H9 (cell line): Measurements from ENCODE around the gene NAALADL1. TPM values are rescaled to one million over a fixed set of nuclear protein-coding genes. Genes with fewer than 3 reads are reported as not detected.

Experiments used
- DNase-seq: peaks from one replicate; pipeline ENCODE4 v3.0.0-alpha.2; 2017
- H2AFZ ChIP-seq: one replicate; pipeline ENCODE4 v1.6.1; 2013; ENCODE audit warnings: mild to moderate bottlenecking, low read length, control low read depth, moderate library complexity
- H2AK5ac ChIP-seq: 2 replicates; pipeline ENCODE4 v1.6.1; 2013; ENCODE audit warnings: low read length, control low read depth, mixed read lengths; ENCODE audit not compliant: insufficient read length
- H2BK120ac ChIP-seq: one replicate; pipeline ENCODE4 v1.6.1; 2013; ENCODE audit warnings: low read depth, mild to moderate bottlenecking, low read length, control low read depth, inconsistent platforms; ENCODE audit not compliant: poor library complexity, severe bottlenecking
- H2BK12ac ChIP-seq: 2 replicates; pipeline ENCODE4 v1.6.1; 2013; ENCODE audit warnings: low read length, control low read depth, mixed read lengths, low read depth; ENCODE audit not compliant: insufficient read length
- H2BK15ac ChIP-seq: 2 replicates; pipeline ENCODE4 v1.6.1; 2013; ENCODE audit warnings: low read depth, low read length, control low read depth
- H2BK20ac ChIP-seq: one replicate; pipeline ENCODE4 v1.6.1; 2013; ENCODE audit warnings: low read depth, mild to moderate bottlenecking, low read length, control low read depth, inconsistent platforms; ENCODE audit not compliant: poor library complexity, severe bottlenecking
- H2BK5ac ChIP-seq: 2 replicates; pipeline ENCODE4 v1.6.1; 2013; ENCODE audit warnings: low read length, control low read depth, mixed read lengths; ENCODE audit not compliant: insufficient read length
- H3K14ac ChIP-seq: 2 replicates; pipeline ENCODE4 v1.6.1; 2013; ENCODE audit warnings: low read length, control low read depth; ENCODE audit not compliant: insufficient read depth
- H3K18ac ChIP-seq: 2 replicates; pipeline ENCODE4 v1.6.1; 2013; ENCODE audit warnings: low read depth, mild to moderate bottlenecking, mixed read lengths, low read length, control low read depth; ENCODE audit not compliant: insufficient read length
- H3K23ac ChIP-seq: 2 replicates; pipeline ENCODE4 v1.6.1; 2013; ENCODE audit warnings: low read length, control low read depth, mixed read lengths, low read depth; ENCODE audit not compliant: insufficient read length
- H3K23me2 ChIP-seq: 2 replicates; pipeline ENCODE4 v1.6.1; 2013; ENCODE audit warnings: low read depth, mild to moderate bottlenecking, mixed read lengths, low read length, control low read depth; ENCODE audit not compliant: insufficient read length, poor library complexity, severe bottlenecking
- H3K27ac ChIP-seq: 2 replicates; pipeline ENCODE4 v1.5.1; 2013; ENCODE audit warnings: low read length, control low read depth, mixed read lengths, low read depth; ENCODE audit not compliant: insufficient read length
- H3K27me3 ChIP-seq: 2 replicates; pipeline ENCODE4 v1.6.1; 2013; ENCODE audit warnings: low read length, control low read depth, inconsistent platforms; ENCODE audit not compliant: insufficient read depth
- H3K4ac ChIP-seq: 2 replicates; pipeline ENCODE4 v1.6.1; 2013; ENCODE audit warnings: low read depth, mild to moderate bottlenecking, control low read depth, inconsistent platforms, low read length, moderate library complexity
- H3K4me1 ChIP-seq: 2 replicates; pipeline ENCODE4 v1.6.1; 2013; ENCODE audit warnings: low read length, control low read depth, inconsistent platforms; ENCODE audit not compliant: insufficient read depth
- H3K4me2 ChIP-seq: 2 replicates; pipeline ENCODE4 v1.6.1; 2013; ENCODE audit warnings: low read length, control low read depth, mixed read lengths; ENCODE audit not compliant: insufficient read length, insufficient read depth
- H3K56ac ChIP-seq: 2 replicates; pipeline ENCODE4 v1.6.1; 2013; ENCODE audit warnings: low read depth, mild to moderate bottlenecking, mixed read lengths, low read length, control low read depth; ENCODE audit not compliant: insufficient read length
- H3K79me1 ChIP-seq: 2 replicates; pipeline ENCODE4 v1.6.1; 2013; ENCODE audit warnings: low read depth, mild to moderate bottlenecking, moderate library complexity, low read length, control low read depth, inconsistent platforms; ENCODE audit not compliant: insufficient read depth, poor library complexity, severe bottlenecking
- H3K79me2 ChIP-seq: 2 replicates; pipeline ENCODE4 v1.6.1; 2013; ENCODE audit warnings: low read length, control low read depth, inconsistent platforms; ENCODE audit not compliant: insufficient read depth
- H3K9ac ChIP-seq: 2 replicates; pipeline ENCODE4 v1.6.1; 2013; ENCODE audit warnings: low read length, control low read depth, mixed read lengths; ENCODE audit not compliant: insufficient read length; ENCODE audit errors: extremely low read depth
- H3K9me3 ChIP-seq: one replicate; pipeline ENCODE4 v1.6.1; 2013; ENCODE audit warnings: low read depth, low read length, inconsistent platforms; ENCODE audit not compliant: control insufficient read depth
- H3T11ph ChIP-seq: one replicate; pipeline ENCODE4 v1.6.1; 2013; ENCODE audit warnings: mild to moderate bottlenecking, low read length, control low read depth, inconsistent platforms
- H4K20me1 ChIP-seq: one replicate; pipeline ENCODE4 v1.6.1; 2013; ENCODE audit not compliant: control insufficient read depth, insufficient read length, insufficient read depth
- H4K5ac ChIP-seq: 2 replicates; pipeline ENCODE4 v1.6.1; 2013; ENCODE audit warnings: low read depth, mild to moderate bottlenecking, mixed read lengths, low read length, control low read depth; ENCODE audit not compliant: insufficient read length
- H4K8ac ChIP-seq: replicated peaks from 2 replicates; pipeline ENCODE4 v1.6.1; 2013; ENCODE audit warnings: low read length, control low read depth, mixed read lengths, low read depth; ENCODE audit not compliant: insufficient read length
- H4K91ac ChIP-seq: 2 replicates; pipeline ENCODE4 v1.6.1; 2013; ENCODE audit warnings: low read depth, mild to moderate bottlenecking, moderate library complexity, mixed read lengths, low read length, control low read depth; ENCODE audit not compliant: insufficient read length
- H3K27ac Mint-ChIP-seq, 3 experiments: 2 replicates in 2 of 3; 3 replicates in 1 of 3; pipeline ENCODE4 v1.8.0; 2020 to 2021; ENCODE audit warnings: mixed read lengths in 3 of 3, mild to moderate bottlenecking in 1 of 3, moderate library complexity in 1 of 3
- H3K27me3 Mint-ChIP-seq: 2 replicates; pipeline ENCODE4 v1.8.0; 2021; ENCODE audit warnings: low read depth, mild to moderate bottlenecking, moderate library complexity, mixed read lengths
- H3K36me3 Mint-ChIP-seq, 3 experiments: 2 replicates in 2 of 3; 3 replicates in 1 of 3; pipeline ENCODE4 v1.8.0; 2020 to 2021; ENCODE audit warnings: low read depth in 3 of 3, mixed read lengths in 3 of 3; ENCODE audit not compliant: insufficient read depth in 1 of 3
- H3K4me1 Mint-ChIP-seq, 2 experiments: 2 replicates each; pipeline ENCODE4 v1.8.0; 2020; ENCODE audit warnings: mixed read lengths in 2 of 2
- H3K4me3 Mint-ChIP-seq, 2 experiments: 2 replicates in 1 of 2; 3 replicates in 1 of 2; pipeline ENCODE4 v1.8.0; 2020 to 2021; ENCODE audit warnings: mild to moderate bottlenecking in 2 of 2, mixed read lengths in 2 of 2, moderate library complexity in 1 of 2
- H3K9me3 Mint-ChIP-seq, 2 experiments: 2 replicates in 1 of 2; 3 replicates in 1 of 2; pipeline ENCODE4 v1.8.0; 2020; ENCODE audit warnings: mild to moderate bottlenecking in 2 of 2, mixed read lengths in 2 of 2, moderate library complexity in 1 of 2
- WGBS: extraction: QIAGEN DNeasy Blood & Tissue Kit; methylation state at CpG from one replicate; pipeline ENCODE4 v1.1.7; 2013; ENCODE audit warnings: missing lambda C conversion rate, low lambda C conversion rate, mixed read lengths; ENCODE audit not compliant: insufficient read length; ENCODE audit errors: extremely low coverage; 5-methylcytosine and 5-hydroxymethylcytosine counted together
- total RNA-seq: library from RNA; stranded (reverse); gene quantifications from 2 replicates; pipeline ENCODE4 v1.2.1, GENCODE V29; 2021
- TF ChIP-seq, protein P1 (sequence below): fragments of 200-600 bp; sonication (generic); conservative IDR thresholded peaks from 3 replicates; pipeline ENCODE4 v1.8.0; 2021; ENCODE audit warnings: antibody characterized with exemption, mild to moderate bottlenecking

Gene NAALADL1
- total RNA-seq, 1 experiment from 2014 or later = 1.0 TPM

DNA sequence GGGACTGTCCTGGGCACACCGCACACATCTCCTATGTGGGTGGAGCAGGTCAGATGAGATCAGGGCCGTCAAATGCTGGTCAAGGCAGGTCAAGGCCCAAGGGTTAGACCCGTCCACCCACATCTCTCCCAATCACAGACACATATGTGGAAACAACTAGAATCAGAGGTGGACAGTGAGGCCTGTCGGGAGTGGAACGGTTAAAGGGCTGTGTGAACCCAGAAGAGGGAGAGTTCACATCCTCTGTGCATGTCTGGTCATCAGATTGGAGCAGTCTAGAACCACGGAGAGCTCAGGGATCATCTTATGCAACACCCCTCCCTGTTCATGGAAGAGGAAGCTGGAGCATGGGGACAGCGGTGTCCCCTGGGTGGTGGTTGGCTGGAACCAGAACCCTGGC, 38.5 kb downstream of the NAALADL1 start:
- Mint-ChIP-seq H3K4me3 (no peak overlapping the region), H3K4me1 (peaks cover 0 to 4% of the 10 kb centered on the region in 2 experiments; a peak in 2 of 4 replicates)
- no peak overlapping the region for H2BK120ac ChIP-seq

More for the DNA sequence above, 38.5 kb downstream of the NAALADL1 start:
- Histone ChIP-seq H4K91ac (no peak overlapping the region), H4K20me1 (no peaks in the 10 kb centered on the region), H2BK15ac (no peak overlapping the region), H3K18ac (no peak overlapping the region), H3K4ac (no peak overlapping the region), H2BK12ac (no peak overlapping the region), H3K9ac (no peak overlapping the region), H2AFZ (no peak overlapping the region), H4K8ac (no peak overlapping the region), H2BK5ac (no peak overlapping the region), H3K27ac (no peak overlapping the region), H3K14ac (no peak overlapping the region), H2AK5ac (no peak overlapping the region), H3K23ac (no peak overlapping the region), H3K79me1 (peaks cover 2% of the 10 kb centered on the region), H3K79me2 (no peaks in the 10 kb centered on the region), H2BK20ac (no peak overlapping the region), H4K5ac (no peak overlapping the region), H3K4me2 (no peak overlapping the region), H3K23me2 (peaks cover under 1% of the 10 kb centered on the region), H3K9me3 (no peaks in the 10 kb centered on the region), H3K56ac (no peak overlapping the region), H3T11ph (no peak overlapping the region), H3K27me3 (no peaks in the 10 kb centered on the region), H3K4me1 (no peaks in the 10 kb centered on the region)
- WGBS = no CpG with 5 or more reads among the region's 7 CpGs
- peaks cover 21 to 64% (median 52%) of the 10 kb centered on the region in 3 experiments for H3K36me3 Mint-ChIP-seq
- no peaks in the 10 kb centered on the region for H3K27me3 Mint-ChIP-seq
- H3K9me3 Mint-ChIP-seq = no peaks in the 10 kb centered on the region
- DNase-seq = no peak
- H3K27ac Mint-ChIP-seq = no peak overlapping the region
- TF ChIP-seq, protein P1, sequence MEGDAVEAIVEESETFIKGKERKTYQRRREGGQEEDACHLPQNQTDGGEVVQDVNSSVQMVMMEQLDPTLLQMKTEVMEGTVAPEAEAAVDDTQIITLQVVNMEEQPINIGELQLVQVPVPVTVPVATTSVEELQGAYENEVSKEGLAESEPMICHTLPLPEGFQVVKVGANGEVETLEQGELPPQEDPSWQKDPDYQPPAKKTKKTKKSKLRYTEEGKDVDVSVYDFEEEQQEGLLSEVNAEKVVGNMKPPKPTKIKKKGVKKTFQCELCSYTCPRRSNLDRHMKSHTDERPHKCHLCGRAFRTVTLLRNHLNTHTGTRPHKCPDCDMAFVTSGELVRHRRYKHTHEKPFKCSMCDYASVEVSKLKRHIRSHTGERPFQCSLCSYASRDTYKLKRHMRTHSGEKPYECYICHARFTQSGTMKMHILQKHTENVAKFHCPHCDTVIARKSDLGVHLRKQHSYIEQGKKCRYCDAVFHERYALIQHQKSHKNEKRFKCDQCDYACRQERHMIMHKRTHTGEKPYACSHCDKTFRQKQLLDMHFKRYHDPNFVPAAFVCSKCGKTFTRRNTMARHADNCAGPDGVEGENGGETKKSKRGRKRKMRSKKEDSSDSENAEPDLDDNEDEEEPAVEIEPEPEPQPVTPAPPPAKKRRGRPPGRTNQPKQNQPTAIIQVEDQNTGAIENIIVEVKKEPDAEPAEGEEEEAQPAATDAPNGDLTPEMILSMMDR = no peak
